ENCODE measurements around the gene ULK2. TPM values are rescaled to one million over a fixed set of nuclear protein-coding genes. Genes with fewer than 3 reads are reported as not detected.
"Not testable (repeated sequence)": the region's sequence is repeated elsewhere in the genome, so short reads cannot be mapped to it uniquely, and the experiment has no call there.

Gene ULK2
- total RNA-seq, 1 donor from 2014 or later = 15.7 TPM

DNA sequence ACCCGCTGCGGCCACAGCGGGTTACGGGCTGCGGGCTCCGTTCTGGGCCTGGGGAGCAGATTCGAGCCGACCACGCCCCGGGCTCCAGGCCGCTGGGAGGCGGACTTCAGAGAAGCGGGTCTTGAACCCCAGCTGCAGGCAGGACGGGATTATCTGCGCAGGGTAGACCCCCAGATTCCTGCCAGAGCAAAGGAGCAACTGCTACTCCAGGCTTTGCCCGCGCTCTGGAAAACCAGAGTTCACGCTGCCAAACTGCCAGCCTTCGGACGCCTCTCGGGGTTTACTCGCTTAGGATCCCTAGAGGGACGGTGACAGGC lies 301 bp upstream of the ULK2 start:
- Mint-ChIP-seq H3K27me3 (ENCODE audit: unreplicated experiment) (peaks cover 14% of the 10 kb centered on the region), H3K36me3 (ENCODE audit: low read depth, unreplicated experiment) (peaks cover 3% of the 10 kb centered on the region), H3K9me3 (ENCODE audit: unreplicated experiment) (no peaks in the 10 kb centered on the region), H3K4me3 (ENCODE audit: unreplicated experiment) (no peak overlapping the region), H3K27ac (ENCODE audit: unreplicated experiment) (no peak overlapping the region), H3K4me1 (ENCODE audit: unreplicated experiment) (peaks cover 5% of the 10 kb centered on the region)
- TF ChIP-seq, protein P1, sequence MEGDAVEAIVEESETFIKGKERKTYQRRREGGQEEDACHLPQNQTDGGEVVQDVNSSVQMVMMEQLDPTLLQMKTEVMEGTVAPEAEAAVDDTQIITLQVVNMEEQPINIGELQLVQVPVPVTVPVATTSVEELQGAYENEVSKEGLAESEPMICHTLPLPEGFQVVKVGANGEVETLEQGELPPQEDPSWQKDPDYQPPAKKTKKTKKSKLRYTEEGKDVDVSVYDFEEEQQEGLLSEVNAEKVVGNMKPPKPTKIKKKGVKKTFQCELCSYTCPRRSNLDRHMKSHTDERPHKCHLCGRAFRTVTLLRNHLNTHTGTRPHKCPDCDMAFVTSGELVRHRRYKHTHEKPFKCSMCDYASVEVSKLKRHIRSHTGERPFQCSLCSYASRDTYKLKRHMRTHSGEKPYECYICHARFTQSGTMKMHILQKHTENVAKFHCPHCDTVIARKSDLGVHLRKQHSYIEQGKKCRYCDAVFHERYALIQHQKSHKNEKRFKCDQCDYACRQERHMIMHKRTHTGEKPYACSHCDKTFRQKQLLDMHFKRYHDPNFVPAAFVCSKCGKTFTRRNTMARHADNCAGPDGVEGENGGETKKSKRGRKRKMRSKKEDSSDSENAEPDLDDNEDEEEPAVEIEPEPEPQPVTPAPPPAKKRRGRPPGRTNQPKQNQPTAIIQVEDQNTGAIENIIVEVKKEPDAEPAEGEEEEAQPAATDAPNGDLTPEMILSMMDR (IDR thresholded peaks at IDR 0.05; ENCODE audit: unreplicated experiment) = no peak
- DNase-seq (ENCODE audit: low spot score) = no peak

DNA sequence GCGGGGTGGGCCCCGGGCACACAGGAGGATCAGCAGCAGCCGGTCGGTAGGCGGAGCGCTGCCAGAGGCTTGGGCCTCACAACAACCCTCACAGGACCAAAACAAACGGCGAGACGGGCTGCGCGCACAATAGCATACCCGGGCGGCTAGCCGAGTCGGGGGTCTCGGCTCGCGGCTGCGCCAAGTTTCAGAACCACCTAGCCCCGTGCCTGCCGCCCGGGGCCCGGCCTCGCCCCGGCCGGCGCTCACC lies 732 bp downstream of the ULK2 start:
- H3K4me3 Mint-ChIP-seq (ENCODE audit: unreplicated experiment) = peak overlapping the region; percentile 88
- peaks cover 3% of the 10 kb centered on the region for H3K36me3 Mint-ChIP-seq (ENCODE audit: low read depth, unreplicated experiment)
- H3K4me1 Mint-ChIP-seq (ENCODE audit: unreplicated experiment) = peaks cover 5% of the 10 kb centered on the region
- H3K27me3 Mint-ChIP-seq (ENCODE audit: unreplicated experiment) = peaks cover 14% of the 10 kb centered on the region
- no peaks in the 10 kb centered on the region for H3K9me3 Mint-ChIP-seq (ENCODE audit: unreplicated experiment)
- TF ChIP-seq, protein P1 (IDR thresholded peaks at IDR 0.05; ENCODE audit: unreplicated experiment) = no peak
- peak; percentile 62 for DNase-seq (ENCODE audit: low spot score)
- no peak overlapping the region for H3K27ac Mint-ChIP-seq (ENCODE audit: unreplicated experiment)

DNA sequence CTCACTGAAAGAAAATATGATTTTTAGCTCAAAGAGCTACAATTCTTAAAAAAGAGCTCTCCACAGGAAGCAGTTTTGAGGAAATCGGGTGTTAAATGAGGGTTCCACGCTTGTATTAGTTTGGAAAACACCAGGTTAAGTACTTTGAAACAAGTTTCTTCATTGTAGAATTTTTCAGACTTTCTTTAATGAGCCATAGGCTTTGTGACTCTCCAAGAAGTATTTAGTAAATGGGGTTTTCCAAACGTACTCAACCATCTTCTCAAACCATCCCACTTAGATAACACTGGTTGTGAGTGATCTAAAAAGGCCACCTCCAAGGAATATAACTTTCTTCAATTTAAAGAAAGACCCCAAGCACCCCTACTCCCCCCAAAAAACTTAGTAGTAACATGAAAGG lies 2.7 kb downstream of the ULK2 start:
- peaks cover 3% of the 10 kb centered on the region for H3K36me3 Mint-ChIP-seq (ENCODE audit: low read depth, unreplicated experiment)
- H3K4me1 Mint-ChIP-seq (ENCODE audit: unreplicated experiment) = peaks cover 5% of the 10 kb centered on the region
- peaks cover 13% of the 10 kb centered on the region for H3K27me3 Mint-ChIP-seq (ENCODE audit: unreplicated experiment)
- H3K27ac Mint-ChIP-seq (ENCODE audit: unreplicated experiment) = no peak overlapping the region
- H3K4me3 Mint-ChIP-seq (ENCODE audit: unreplicated experiment) = no peak overlapping the region
- H3K9me3 Mint-ChIP-seq (ENCODE audit: unreplicated experiment) = no peaks in the 10 kb centered on the region
- TF ChIP-seq, protein P1 (IDR thresholded peaks at IDR 0.05; ENCODE audit: unreplicated experiment) = no peak
- no peak for DNase-seq (ENCODE audit: low spot score)

DNA sequence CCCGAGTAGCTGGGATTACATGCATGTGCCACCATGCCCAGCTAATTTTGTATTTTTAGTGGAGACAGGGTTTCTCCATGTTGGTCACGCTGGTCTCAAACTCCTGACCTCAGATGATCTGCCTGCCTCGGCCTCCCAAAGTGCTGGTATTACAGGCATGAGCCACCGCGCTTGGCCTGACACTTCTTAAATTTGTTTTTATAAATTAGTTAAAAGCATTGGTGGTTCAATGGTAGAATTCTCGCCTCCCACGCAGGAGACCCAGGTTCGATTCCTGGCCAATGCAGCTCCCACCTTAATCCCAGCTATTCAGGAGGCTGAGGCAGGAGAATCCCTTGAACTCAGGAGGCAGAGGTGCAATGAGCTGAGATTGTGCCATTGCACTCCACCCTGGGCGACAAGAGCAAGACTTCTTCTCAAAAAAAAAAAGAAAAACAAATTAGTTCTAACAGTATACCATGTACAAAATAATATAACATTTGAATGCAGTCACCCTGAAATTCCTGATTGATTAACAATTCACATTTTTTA lies 7.0 kb downstream of the ULK2 start:
- DNase-seq (ENCODE audit: low spot score); H3K9me3 Mint-ChIP-seq (ENCODE audit: unreplicated experiment); H3K36me3 Mint-ChIP-seq (ENCODE audit: low read depth, unreplicated experiment); H3K4me3 Mint-ChIP-seq (ENCODE audit: unreplicated experiment); H3K27me3 Mint-ChIP-seq (ENCODE audit: unreplicated experiment); H3K4me1 Mint-ChIP-seq (ENCODE audit: unreplicated experiment); H3K27ac Mint-ChIP-seq (ENCODE audit: unreplicated experiment): not testable (repeated sequence)

DNA sequence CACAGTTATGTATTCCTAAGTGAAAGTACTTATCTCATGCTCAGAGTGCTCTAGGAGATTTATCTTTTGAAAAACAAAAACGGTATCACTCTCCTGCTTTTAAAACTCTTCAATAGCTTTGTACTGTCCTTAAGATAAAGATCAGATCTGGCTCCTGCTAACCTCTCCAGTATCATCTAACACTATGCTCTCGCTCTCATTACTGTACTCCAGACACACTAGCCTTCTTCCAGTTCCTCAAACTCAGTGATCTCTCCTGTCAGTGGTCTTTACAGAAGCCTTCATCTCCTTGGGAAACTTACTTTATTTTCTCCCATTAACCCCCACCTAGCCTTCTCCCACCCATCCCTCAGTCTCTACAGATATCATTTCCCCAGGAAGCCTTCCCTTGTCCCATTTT lies 10.1 kb downstream of the ULK2 start:
- TF ChIP-seq, protein P1 (IDR thresholded peaks at IDR 0.05; ENCODE audit: unreplicated experiment) = no peak
- Mint-ChIP-seq H3K36me3 (ENCODE audit: low read depth, unreplicated experiment) (peaks cover 6% of the 10 kb centered on the region), H3K9me3 (ENCODE audit: unreplicated experiment) (no peaks in the 10 kb centered on the region), H3K27me3 (ENCODE audit: unreplicated experiment) (no peaks in the 10 kb centered on the region), H3K27ac (ENCODE audit: unreplicated experiment) (no peak overlapping the region), H3K4me3 (ENCODE audit: unreplicated experiment) (no peak overlapping the region), H3K4me1 (ENCODE audit: unreplicated experiment) (no peaks in the 10 kb centered on the region)
- no peak for DNase-seq (ENCODE audit: low spot score)

DNA sequence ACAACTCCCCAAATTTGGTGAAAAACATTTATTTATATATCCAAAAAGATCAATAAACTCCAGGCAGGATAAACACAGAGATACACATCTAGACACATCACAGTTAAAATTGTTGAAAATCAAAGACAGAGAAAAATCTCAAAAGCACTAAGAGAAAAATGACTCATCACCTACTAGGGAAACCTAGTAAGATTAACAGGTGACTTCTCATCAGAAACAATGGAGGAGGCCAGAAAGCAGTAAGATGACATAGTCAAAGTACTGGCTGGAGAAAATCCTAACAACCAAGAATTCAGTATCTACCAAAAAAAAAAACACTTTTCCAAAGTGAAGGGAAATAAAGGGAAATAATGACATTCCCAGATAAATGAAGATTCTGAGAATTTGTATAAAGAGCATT lies 33.8 kb downstream of the ULK2 start:
- Mint-ChIP-seq H3K27me3 (ENCODE audit: unreplicated experiment) (peaks cover 1% of the 10 kb centered on the region), H3K4me3 (ENCODE audit: unreplicated experiment) (no peak overlapping the region), H3K9me3 (ENCODE audit: unreplicated experiment) (no peaks in the 10 kb centered on the region), H3K36me3 (ENCODE audit: low read depth, unreplicated experiment) (peaks cover 5% of the 10 kb centered on the region), H3K4me1 (ENCODE audit: unreplicated experiment) (no peaks in the 10 kb centered on the region), H3K27ac (ENCODE audit: unreplicated experiment) (no peak overlapping the region)
- TF ChIP-seq, protein P1 (IDR thresholded peaks at IDR 0.05; ENCODE audit: unreplicated experiment) = no peak
- no peak for DNase-seq (ENCODE audit: low spot score)

Data from endothelial cell (in vitro differentiated cells).